H1 (cell line): ENCODE measurements around the gene PPP1R12B. TPM values are rescaled to one million over a fixed set of nuclear protein-coding genes. Genes with fewer than 3 reads are reported as not detected.

Experiments used
- HDAC2 ChIP-seq, 2 experiments: fragments of 300-600 bp in 1 of 2; sonication (generic) in 1 of 2; IDR thresholded peaks; 2 replicates each; pipeline ENCODE4 v1.6.1; 2011 to 2012; ENCODE audit warnings: low read depth in 2 of 2, low read length in 2 of 2, mild to moderate bottlenecking in 2 of 2, moderate library complexity in 2 of 2, borderline replicate concordance in 1 of 2, inconsistent platforms in 1 of 2
- RAD21 ChIP-seq, 2 experiments: IDR thresholded peaks in 1 of 2; conservative IDR thresholded peaks in 1 of 2; 2 replicates each; pipeline ENCODE4 v1.6.1; 2011; ENCODE audit warnings: low read depth in 2 of 2, low read length in 2 of 2, improper control_type of control experiment in 1 of 2, inconsistent platforms in 1 of 2, mild to moderate bottlenecking in 1 of 2, moderate library complexity in 1 of 2
- RFX5 ChIP-seq: IDR thresholded peaks from 2 replicates; pipeline ENCODE4 v1.6.1; 2011; ENCODE audit warnings: low read depth, low read length, improper control_type of control experiment, borderline replicate concordance
- polyA plus RNA-seq, 7 experiments: library from polyadenylated mRNA; depleted of rRNA in 3 of 7; stranded (reverse) in 5 of 7; unstranded in 2 of 7; fragments of >200 nt in 5 of 7; fragments of 200-250 nt in 2 of 7; gene quantifications; 1 replicate in 5 of 7; 2 replicates in 1 of 7; 4 replicates in 1 of 7; pipeline versions ENCODE4 v1.2.1 to v1.2.3, GENCODE V29; 2011 to 2013; ENCODE audit warnings: missing spikeins in 2 of 7, mixed read lengths in 2 of 7
- total RNA-seq: library from RNA; stranded (reverse); fragmentation: NEBNext Ultra II Directional; extraction: Animal tissue kit (Norgen Biotek cat#: 25700); gene quantifications from 2 replicates; pipeline ENCODE4 v1.2.1, GENCODE V29; 2021
- TF ChIP-seq, protein P1 (sequence below): fragments of 300-600 bp; sonication (generic); IDR thresholded peaks from 2 replicates; pipeline ENCODE4 v1.7.1; 2012; ENCODE audit warnings: low read length, moderate library complexity, mild to moderate bottlenecking, inconsistent platforms; ENCODE audit not compliant: insufficient replicate concordance
- TF ChIP-seq, protein P2 (sequence below), 3 experiments: IDR thresholded peaks; 1 replicate in 2 of 3; 2 replicates in 1 of 3; pipeline versions ENCODE4 v1.5.1 to v1.6.1; 2011; ENCODE audit warnings: low read length in 3 of 3, mild to moderate bottlenecking in 3 of 3, inconsistent platforms in 2 of 3, low read depth in 1 of 3, moderate library complexity in 1 of 3; ENCODE audit not compliant: insufficient read depth in 1 of 3; ENCODE audit errors: control extremely low read depth in 1 of 3

PPP1R12B gene
- total and polyA plus RNA-seq, 2 of the 8 experiments (the other 6 are each of a cell fraction or from before 2014, with no cell fraction given), result 7.9 to 18.7 TPM

DNA sequence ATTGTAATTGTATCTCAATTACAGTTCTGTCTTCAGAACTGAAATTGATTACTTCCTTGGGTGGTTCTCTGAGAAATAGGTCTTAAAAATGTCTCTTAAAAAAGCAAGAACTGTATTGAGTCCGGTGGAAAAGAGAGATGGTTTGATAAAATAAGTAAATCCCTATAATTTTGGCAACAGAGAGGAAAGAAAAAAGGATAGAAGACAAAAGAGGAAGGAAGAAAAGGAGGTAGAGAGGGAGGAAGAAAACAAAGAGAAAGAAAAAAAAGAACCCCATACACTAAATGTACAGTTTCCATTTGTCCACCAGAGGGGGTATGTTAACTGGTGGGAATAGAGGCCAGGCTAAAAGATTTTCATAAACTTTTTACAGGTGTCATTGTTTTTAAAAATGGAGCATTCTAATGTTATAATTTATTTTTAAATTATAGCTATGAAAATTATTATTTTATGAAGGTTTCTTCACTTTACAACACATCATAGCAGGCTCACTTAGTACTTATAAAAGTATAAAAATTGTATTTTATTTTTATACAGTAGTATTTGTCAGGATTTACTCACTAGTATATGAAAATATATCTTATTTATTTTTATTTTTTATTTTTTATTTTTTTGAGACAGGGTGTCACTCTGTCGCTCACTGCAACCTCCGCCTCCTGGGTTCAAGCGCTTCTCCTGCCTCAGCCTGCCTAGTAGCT is 4.7 kb upstream of the PPP1R12B start (continued):
- TF ChIP-seq, protein P1, sequence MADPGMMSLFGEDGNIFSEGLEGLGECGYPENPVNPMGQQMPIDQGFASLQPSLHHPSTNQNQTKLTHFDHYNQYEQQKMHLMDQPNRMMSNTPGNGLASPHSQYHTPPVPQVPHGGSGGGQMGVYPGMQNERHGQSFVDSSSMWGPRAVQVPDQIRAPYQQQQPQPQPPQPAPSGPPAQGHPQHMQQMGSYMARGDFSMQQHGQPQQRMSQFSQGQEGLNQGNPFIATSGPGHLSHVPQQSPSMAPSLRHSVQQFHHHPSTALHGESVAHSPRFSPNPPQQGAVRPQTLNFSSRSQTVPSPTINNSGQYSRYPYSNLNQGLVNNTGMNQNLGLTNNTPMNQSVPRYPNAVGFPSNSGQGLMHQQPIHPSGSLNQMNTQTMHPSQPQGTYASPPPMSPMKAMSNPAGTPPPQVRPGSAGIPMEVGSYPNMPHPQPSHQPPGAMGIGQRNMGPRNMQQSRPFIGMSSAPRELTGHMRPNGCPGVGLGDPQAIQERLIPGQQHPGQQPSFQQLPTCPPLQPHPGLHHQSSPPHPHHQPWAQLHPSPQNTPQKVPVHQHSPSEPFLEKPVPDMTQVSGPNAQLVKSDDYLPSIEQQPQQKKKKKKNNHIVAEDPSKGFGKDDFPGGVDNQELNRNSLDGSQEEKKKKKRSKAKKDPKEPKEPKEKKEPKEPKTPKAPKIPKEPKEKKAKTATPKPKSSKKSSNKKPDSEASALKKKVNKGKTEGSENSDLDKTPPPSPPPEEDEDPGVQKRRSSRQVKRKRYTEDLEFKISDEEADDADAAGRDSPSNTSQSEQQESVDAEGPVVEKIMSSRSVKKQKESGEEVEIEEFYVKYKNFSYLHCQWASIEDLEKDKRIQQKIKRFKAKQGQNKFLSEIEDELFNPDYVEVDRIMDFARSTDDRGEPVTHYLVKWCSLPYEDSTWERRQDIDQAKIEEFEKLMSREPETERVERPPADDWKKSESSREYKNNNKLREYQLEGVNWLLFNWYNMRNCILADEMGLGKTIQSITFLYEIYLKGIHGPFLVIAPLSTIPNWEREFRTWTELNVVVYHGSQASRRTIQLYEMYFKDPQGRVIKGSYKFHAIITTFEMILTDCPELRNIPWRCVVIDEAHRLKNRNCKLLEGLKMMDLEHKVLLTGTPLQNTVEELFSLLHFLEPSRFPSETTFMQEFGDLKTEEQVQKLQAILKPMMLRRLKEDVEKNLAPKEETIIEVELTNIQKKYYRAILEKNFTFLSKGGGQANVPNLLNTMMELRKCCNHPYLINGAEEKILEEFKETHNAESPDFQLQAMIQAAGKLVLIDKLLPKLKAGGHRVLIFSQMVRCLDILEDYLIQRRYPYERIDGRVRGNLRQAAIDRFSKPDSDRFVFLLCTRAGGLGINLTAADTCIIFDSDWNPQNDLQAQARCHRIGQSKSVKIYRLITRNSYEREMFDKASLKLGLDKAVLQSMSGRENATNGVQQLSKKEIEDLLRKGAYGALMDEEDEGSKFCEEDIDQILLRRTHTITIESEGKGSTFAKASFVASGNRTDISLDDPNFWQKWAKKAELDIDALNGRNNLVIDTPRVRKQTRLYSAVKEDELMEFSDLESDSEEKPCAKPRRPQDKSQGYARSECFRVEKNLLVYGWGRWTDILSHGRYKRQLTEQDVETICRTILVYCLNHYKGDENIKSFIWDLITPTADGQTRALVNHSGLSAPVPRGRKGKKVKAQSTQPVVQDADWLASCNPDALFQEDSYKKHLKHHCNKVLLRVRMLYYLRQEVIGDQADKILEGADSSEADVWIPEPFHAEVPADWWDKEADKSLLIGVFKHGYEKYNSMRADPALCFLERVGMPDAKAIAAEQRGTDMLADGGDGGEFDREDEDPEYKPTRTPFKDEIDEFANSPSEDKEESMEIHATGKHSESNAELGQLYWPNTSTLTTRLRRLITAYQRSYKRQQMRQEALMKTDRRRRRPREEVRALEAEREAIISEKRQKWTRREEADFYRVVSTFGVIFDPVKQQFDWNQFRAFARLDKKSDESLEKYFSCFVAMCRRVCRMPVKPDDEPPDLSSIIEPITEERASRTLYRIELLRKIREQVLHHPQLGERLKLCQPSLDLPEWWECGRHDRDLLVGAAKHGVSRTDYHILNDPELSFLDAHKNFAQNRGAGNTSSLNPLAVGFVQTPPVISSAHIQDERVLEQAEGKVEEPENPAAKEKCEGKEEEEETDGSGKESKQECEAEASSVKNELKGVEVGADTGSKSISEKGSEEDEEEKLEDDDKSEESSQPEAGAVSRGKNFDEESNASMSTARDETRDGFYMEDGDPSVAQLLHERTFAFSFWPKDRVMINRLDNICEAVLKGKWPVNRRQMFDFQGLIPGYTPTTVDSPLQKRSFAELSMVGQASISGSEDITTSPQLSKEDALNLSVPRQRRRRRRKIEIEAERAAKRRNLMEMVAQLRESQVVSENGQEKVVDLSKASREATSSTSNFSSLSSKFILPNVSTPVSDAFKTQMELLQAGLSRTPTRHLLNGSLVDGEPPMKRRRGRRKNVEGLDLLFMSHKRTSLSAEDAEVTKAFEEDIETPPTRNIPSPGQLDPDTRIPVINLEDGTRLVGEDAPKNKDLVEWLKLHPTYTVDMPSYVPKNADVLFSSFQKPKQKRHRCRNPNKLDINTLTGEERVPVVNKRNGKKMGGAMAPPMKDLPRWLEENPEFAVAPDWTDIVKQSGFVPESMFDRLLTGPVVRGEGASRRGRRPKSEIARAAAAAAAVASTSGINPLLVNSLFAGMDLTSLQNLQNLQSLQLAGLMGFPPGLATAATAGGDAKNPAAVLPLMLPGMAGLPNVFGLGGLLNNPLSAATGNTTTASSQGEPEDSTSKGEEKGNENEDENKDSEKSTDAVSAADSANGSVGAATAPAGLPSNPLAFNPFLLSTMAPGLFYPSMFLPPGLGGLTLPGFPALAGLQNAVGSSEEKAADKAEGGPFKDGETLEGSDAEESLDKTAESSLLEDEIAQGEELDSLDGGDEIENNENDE, result peak; percentile 31
- TF ChIP-seq, protein P2, sequence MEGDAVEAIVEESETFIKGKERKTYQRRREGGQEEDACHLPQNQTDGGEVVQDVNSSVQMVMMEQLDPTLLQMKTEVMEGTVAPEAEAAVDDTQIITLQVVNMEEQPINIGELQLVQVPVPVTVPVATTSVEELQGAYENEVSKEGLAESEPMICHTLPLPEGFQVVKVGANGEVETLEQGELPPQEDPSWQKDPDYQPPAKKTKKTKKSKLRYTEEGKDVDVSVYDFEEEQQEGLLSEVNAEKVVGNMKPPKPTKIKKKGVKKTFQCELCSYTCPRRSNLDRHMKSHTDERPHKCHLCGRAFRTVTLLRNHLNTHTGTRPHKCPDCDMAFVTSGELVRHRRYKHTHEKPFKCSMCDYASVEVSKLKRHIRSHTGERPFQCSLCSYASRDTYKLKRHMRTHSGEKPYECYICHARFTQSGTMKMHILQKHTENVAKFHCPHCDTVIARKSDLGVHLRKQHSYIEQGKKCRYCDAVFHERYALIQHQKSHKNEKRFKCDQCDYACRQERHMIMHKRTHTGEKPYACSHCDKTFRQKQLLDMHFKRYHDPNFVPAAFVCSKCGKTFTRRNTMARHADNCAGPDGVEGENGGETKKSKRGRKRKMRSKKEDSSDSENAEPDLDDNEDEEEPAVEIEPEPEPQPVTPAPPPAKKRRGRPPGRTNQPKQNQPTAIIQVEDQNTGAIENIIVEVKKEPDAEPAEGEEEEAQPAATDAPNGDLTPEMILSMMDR (IDR thresholded peaks at IDR 0.05; ENCODE audit: control extremely low read depth in 1 of 3, insufficient read depth in 1 of 3, low read depth in 1 of 3, low read length in 3 of 3), result peak in 2 of 3 experiments; percentile 48 to 51; a peak in 2 of 4 replicates
- TF ChIP-seq RFX5 (no peak), RAD21 (IDR thresholded peaks at IDR 0.05 in 1 of 2, conservative IDR thresholded peaks at IDR 0.05 in 1 of 2; ENCODE audit: low read depth in 2 of 2, low read length in 2 of 2) (peak; percentile 64 to 71), HDAC2 (IDR thresholded peaks at IDR 0.05; ENCODE audit: borderline replicate concordance in 1 of 2, low read depth in 2 of 2, low read length in 2 of 2) (no peak)
- TF ChIP-seq, all 59 proteins: peak for 3
